Loucy (cell line): ENCODE results near the gene SYNJ1.
A peak's percentile ranks its signal among the peaks of the same experiment; 100 is the strongest.
"Not testable (repeated sequence)": the region's sequence is repeated elsewhere in the genome, so short reads cannot be mapped to it uniquely, and the experiment has no call there.

Experiments used
- H2AFZ ChIP-seq: fragments of 200-600 bp; sonication (generic); 2 replicates; pipeline ENCODE4 v1.6.0; 2016; ENCODE audit warnings: antibody characterized with exemption, mild to moderate bottlenecking, low read length, moderate library complexity
- H3F3A ChIP-seq: fragments of 200-600 bp; 2 replicates; pipeline ENCODE4 v1.6.0; 2016; ENCODE audit warnings: antibody characterized with exemption, low read depth, mild to moderate bottlenecking
- H3K27me3 ChIP-seq: fragments of 200-600 bp; sonication (generic); 2 replicates; pipeline ENCODE4 v1.6.1; 2014; ENCODE audit warnings: low read length, mild to moderate bottlenecking; ENCODE audit not compliant: insufficient read depth, poor library complexity, severe bottlenecking
- H3K36me3 ChIP-seq: fragments of 200-600 bp; sonication (generic); 2 replicates; pipeline ENCODE4 v1.6.1; 2016; ENCODE audit warnings: low read length; ENCODE audit not compliant: insufficient read depth
- H3K4me1 ChIP-seq: fragments of 200-600 bp; sonication (generic); 2 replicates; pipeline ENCODE4 v1.5.1; 2014; ENCODE audit warnings: low read length, mild to moderate bottlenecking; ENCODE audit not compliant: insufficient read depth, poor library complexity, severe bottlenecking
- H3K4me2 ChIP-seq: fragments of 200-600 bp; sonication (generic); 2 replicates; pipeline ENCODE4 v1.6.0; 2014; ENCODE audit warnings: antibody characterized with exemption, low read length, low read depth, mild to moderate bottlenecking; ENCODE audit not compliant: poor library complexity, severe bottlenecking
- H3K4me3 ChIP-seq: fragments of 200-600 bp; sonication (generic); 2 replicates; pipeline ENCODE4 v1.5.1; 2014; ENCODE audit warnings: low read length, mild to moderate bottlenecking, mixed read lengths; ENCODE audit not compliant: poor library complexity, severe bottlenecking
- H3K79me2 ChIP-seq: fragments of 200-600 bp; sonication (generic); 2 replicates; pipeline ENCODE4 v1.6.1; 2014; ENCODE audit warnings: low read length; ENCODE audit not compliant: insufficient read depth
- H3K9ac ChIP-seq: fragments of 200-600 bp; sonication (generic); 2 replicates; pipeline ENCODE4 v1.6.0; 2014; ENCODE audit warnings: mild to moderate bottlenecking, low read depth, low read length, moderate library complexity; ENCODE audit not compliant: poor library complexity, severe bottlenecking
- H3K9me2 ChIP-seq: fragments of 200-600 bp; sonication (generic); replicated peaks from 2 replicates; pipeline ENCODE4 v1.6.1; 2016; ENCODE audit warnings: low read depth, low read length, mixed read lengths
- H3K9me3 ChIP-seq: fragments of 200-600 bp; sonication (generic); 2 replicates; pipeline ENCODE4 v1.6.1; 2014; ENCODE audit warnings: mild to moderate bottlenecking, antibody characterized with exemption, low read length, low read depth; ENCODE audit not compliant: insufficient read depth
- H4K20me1 ChIP-seq: fragments of 200-600 bp; sonication (generic); 2 replicates; pipeline ENCODE4 v1.6.0; 2014; ENCODE audit warnings: antibody characterized with exemption, low read length, mild to moderate bottlenecking; ENCODE audit not compliant: insufficient read depth, poor library complexity, severe bottlenecking
- EZH2phosphoT487 ChIP-seq: fragments of 200-600 bp; IDR thresholded peaks from 2 replicates; pipeline ENCODE4 v1.6.1; 2018; ENCODE audit warnings: antibody characterized with exemption, mild to moderate bottlenecking, moderate library complexity, borderline replicate concordance
- TF ChIP-seq, protein P1 (sequence below): fragments of 200-600 bp; sonication (generic); conservative IDR thresholded peaks from 2 replicates; pipeline ENCODE4 v1.5.1; 2014; ENCODE audit warnings: mild to moderate bottlenecking, antibody characterized with exemption, low read length

The SYNJ1 gene

DNA sequence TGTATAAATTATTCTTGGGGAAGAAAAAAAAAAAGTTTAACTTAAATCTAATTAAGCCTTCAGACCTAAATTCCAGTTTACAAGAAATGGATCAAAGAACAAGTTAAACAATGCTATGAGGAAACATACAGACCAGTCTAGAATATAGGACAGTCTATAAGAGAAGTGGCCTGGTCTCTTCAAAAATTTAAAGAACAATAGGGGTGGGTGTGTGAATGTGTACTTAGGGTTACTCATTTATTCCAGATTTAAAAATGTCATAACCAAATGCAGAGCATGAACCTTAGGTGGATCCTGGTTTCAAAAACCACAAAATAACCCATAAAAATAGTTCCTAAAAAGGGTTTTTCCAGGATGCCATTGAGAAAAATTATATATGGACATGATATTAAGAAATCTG is 21.8 kb upstream of the SYNJ1 start:
- Histone ChIP-seq H3K9ac (no peak overlapping the region), H3F3A (no peaks in the 10 kb centered on the region; the same call in 1 of the 2 replicates), H3K4me2 (no peak overlapping the region), H4K20me1 (peaks cover 22% of the 10 kb centered on the region), H3K4me3 (no peak overlapping the region), H2AFZ (no peak overlapping the region), H3K9me3 (no peaks in the 10 kb centered on the region), H3K36me3 (peaks cover 91% of the 10 kb centered on the region), H3K4me1 (peaks cover 8% of the 10 kb centered on the region), H3K27me3 (no peaks in the 10 kb centered on the region), H3K9me2 (no peaks in the 10 kb centered on the region), H3K79me2 (peaks cover 28% of the 10 kb centered on the region)
- TF ChIP-seq EZH2phosphoT487, result no peak
- TF ChIP-seq, protein P1, sequence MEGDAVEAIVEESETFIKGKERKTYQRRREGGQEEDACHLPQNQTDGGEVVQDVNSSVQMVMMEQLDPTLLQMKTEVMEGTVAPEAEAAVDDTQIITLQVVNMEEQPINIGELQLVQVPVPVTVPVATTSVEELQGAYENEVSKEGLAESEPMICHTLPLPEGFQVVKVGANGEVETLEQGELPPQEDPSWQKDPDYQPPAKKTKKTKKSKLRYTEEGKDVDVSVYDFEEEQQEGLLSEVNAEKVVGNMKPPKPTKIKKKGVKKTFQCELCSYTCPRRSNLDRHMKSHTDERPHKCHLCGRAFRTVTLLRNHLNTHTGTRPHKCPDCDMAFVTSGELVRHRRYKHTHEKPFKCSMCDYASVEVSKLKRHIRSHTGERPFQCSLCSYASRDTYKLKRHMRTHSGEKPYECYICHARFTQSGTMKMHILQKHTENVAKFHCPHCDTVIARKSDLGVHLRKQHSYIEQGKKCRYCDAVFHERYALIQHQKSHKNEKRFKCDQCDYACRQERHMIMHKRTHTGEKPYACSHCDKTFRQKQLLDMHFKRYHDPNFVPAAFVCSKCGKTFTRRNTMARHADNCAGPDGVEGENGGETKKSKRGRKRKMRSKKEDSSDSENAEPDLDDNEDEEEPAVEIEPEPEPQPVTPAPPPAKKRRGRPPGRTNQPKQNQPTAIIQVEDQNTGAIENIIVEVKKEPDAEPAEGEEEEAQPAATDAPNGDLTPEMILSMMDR, result no peak

DNA sequence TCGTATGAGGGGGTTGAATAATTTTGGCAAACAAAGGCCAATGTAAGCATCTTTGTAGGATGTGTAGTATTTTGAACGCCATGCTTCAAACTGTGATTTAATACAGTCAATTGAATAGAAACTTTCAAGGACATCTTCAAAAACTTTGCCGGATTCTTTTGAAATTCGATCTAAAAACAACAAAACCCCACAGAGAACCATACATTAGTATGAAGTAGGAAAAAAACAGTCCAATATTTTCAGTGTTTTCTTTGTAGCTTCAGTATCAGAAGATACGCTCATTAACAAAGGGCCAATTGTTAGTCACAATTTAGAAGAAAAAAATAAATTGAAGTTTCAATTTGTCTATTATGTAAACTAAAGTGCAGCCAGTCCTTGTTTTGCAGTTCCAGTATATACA is 20.7 kb upstream of the SYNJ1 start:
- H4K20me1 ChIP-seq, result peaks cover 22% of the 10 kb centered on the region

DNA sequence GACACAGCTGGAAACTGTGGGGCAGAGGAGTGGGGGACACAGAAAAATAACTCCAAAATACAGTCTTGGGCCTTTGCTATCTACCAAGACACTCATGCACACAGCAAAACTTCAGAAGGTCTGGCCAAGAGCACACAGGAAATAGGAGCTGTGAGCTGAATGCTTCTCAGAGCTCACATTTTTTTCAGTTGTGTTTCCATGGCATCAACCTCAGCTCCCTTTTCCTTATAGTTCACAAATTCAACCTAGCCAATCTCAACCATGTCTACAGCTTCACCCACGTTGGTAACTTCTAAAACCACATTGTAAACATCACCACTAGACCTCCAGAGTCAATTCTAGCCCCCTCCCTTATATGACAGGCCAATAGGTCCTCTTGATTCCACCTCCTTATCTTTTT is 19.6 kb upstream of the SYNJ1 start:
- Histone ChIP-seq H3K9me2 (no peaks in the 10 kb centered on the region), H2AFZ (no peak overlapping the region), H3K79me2 (peaks cover 25% of the 10 kb centered on the region), H3K36me3 (peaks cover 96% of the 10 kb centered on the region), H3K9me3 (no peaks in the 10 kb centered on the region), H3F3A (no peaks in the 10 kb centered on the region; the same call in 1 of the 2 replicates), H3K27me3 (no peaks in the 10 kb centered on the region), H4K20me1 (peaks cover 22% of the 10 kb centered on the region), H3K4me1 (peaks cover 8% of the 10 kb centered on the region), H3K9ac (no peak overlapping the region), H3K4me3 (no peak overlapping the region), H3K4me2 (peak overlapping the region; percentile 39)
- TF ChIP-seq, protein P1, result no peak
- TF ChIP-seq EZH2phosphoT487, result no peak

More for the DNA sequence above, 20.7 kb upstream of the SYNJ1 start:
- Histone ChIP-seq H3K79me2 (peaks cover 27% of the 10 kb centered on the region), H3K36me3 (peaks cover 91% of the 10 kb centered on the region), H3K4me2 (no peak overlapping the region), H3K9ac (no peak overlapping the region), H3K9me3 (no peaks in the 10 kb centered on the region), H3K4me3 (no peak overlapping the region), H2AFZ (no peak overlapping the region), H3K27me3 (no peaks in the 10 kb centered on the region), H3F3A (no peaks in the 10 kb centered on the region; the same call in 1 of the 2 replicates), H3K4me1 (peaks cover 8% of the 10 kb centered on the region), H3K9me2 (no peaks in the 10 kb centered on the region)
- no peak for TF ChIP-seq EZH2phosphoT487
- TF ChIP-seq, protein P1, result no peak

DNA sequence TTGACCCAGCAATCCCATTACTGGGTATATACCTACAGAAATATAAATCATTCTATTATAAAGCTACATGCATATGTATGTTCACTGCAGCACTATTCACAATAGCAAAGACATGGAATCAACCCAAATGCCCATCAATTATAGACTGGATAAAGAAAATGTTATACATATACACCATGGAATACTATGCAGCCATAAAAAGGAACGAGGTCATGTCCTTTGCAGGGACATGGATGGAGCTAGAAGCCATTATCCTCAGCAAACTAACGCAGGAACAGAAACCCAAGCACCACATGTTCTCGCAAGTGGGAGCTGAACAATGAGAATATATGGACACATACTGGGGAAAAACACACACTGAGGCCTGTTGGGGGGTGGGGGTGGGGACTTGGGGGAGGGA is 18.9 kb upstream of the SYNJ1 start:
- not testable (repeated sequence) for H3K4me2 ChIP-seq, H3K9me3 ChIP-seq, H3K9me2 ChIP-seq, H3K27me3 ChIP-seq, H2AFZ ChIP-seq, H3K9ac ChIP-seq, H3F3A ChIP-seq, H3K4me1 ChIP-seq, H3K4me3 ChIP-seq
- H3K36me3 ChIP-seq, result peaks cover 96% of the 10 kb centered on the region
- peaks cover 22% of the 10 kb centered on the region for H4K20me1 ChIP-seq
- H3K79me2 ChIP-seq, result peaks cover 25% of the 10 kb centered on the region
